ENCODE measurements around the gene MAP3K21. TPM values are rescaled to one million over a fixed set of nuclear protein-coding genes. Genes with fewer than 3 reads are reported as not detected.

MAP3K21 gene
- total and polyA plus RNA-seq, 2 of the 8 experiments (the other 6 are each of a cell fraction or from before 2014, with no cell fraction given) = 21.2 to 21.8 TPM

GRCh38 chr1:233386336-233386735 is 58.8 kb downstream of the MAP3K21 start (continued):
- TF ChIP-seq CHD7 (IDR thresholded peaks at IDR 0.05; ENCODE audit: insufficient replicate concordance, low read length) (no peak), USF2 (IDR thresholded peaks at IDR 0.05; ENCODE audit: low read length) (no peak), CHD2 (IDR thresholded peaks at IDR 0.05; ENCODE audit: low read length) (no peak), CTBP2 (IDR thresholded peaks at IDR 0.05; ENCODE audit: borderline replicate concordance, insufficient read depth, insufficient read length, low read length) (no peak), PHF8 (conservative IDR thresholded peaks at IDR 0.05; ENCODE audit: low read depth, low read length) (no peak), YY1 (IDR thresholded peaks at IDR 0.05; ENCODE audit: low read depth, low read length) (no peak), NANOG (IDR thresholded peaks at IDR 0.05; ENCODE audit: insufficient read depth, low read depth, low read length, poor library complexity, severe bottlenecking) (no peak), MAX (IDR thresholded peaks at IDR 0.05) (no peak), BRCA1 (IDR thresholded peaks at IDR 0.05; ENCODE audit: low read depth, low read length) (no peak), RBBP5 (IDR thresholded peaks at IDR 0.05; ENCODE audit: borderline replicate concordance, low read depth, low read length) (no peak)

Data from H1 (cell line).